GM23248 (cell line): ENCODE results near the gene ZNF658. TPM values are rescaled to one million over a fixed set of nuclear protein-coding genes. Genes with fewer than 3 reads are reported as not detected.

Source experiments
- polyA plus RNA-seq: library from polyadenylated mRNA; unstranded; fragments of >200 nt; fragmentation: Nextera tagmentation; extraction: Ambion mirVana; gene quantifications from 2 replicates; pipeline ENCODE4 v1.2.1, GENCODE V29; 2016
- small RNA-seq: library from RNA; depleted of rRNA; stranded (forward); fragments of <200 nt; gene quantifications from one replicate; pipeline ENCODE3, GENCODE V24; 2014; ENCODE audit warnings: low read depth, low replicate concordance
- total RNA-seq: library from RNA; depleted of rRNA; stranded (reverse); fragments of >200 nt; shearing (Covaris generic); gene quantifications from 2 replicates; pipeline ENCODE4 v1.2.3, GENCODE V29; 2014; rRNA removed

The ZNF658 gene
- total and polyA plus RNA-seq, 2 experiments from 2014 or later: 2.4 to 4.8 TPM

Small RNAs within 50 kb of the gene (small RNA-seq; reads per million reads assigned to genes)
- not detected for gene AL353770.2

Other genes starting within 250 kb of the ZNF658 start
- not detected in 2 replicates for gene SPATA31A3, start 91.8 kb downstream of the ZNF658 start, total RNA-seq
- not detected in 2 replicates for gene SPATA31A3, start 91.8 kb downstream of the ZNF658 start, polyA plus RNA-seq